Measurements from ENCODE around the gene CAPZA2. TPM values are rescaled to one million over a fixed set of nuclear protein-coding genes. Genes with fewer than 3 reads are reported as not detected.

CAPZA2 gene
- total and polyA plus RNA-seq, 9 of the 15 experiments (the other 6 are each of a cell fraction or from before 2014, with no cell fraction given): 67.0 to 524 (median 176) TPM

- H3K9me1 ChIP-seq (ENCODE audit: control insufficient read depth, insufficient read depth, low read length): no peaks in the 10 kb centered on the region
- H3K27ac ChIP-seq (ENCODE audit: extremely low read depth, low read depth, low read length): no peak overlapping the region
- WGBS (ENCODE audit: insufficient coverage, low coverage, missing lambda C conversion rate): 4% methylated on average over 2 of the region's 2 CpGs
- in situ Hi-C loops (cut with MboI) (no loop called here), intact Hi-C loops (cut with micrococcal nuclease) (no loop called here)
- no TSS peak for BruUV-seq (replicated peaks)
- no peak overlapping the region for H3K4me3 ChIP-seq
- ATAC-seq: no peak
- no peaks in the 10 kb centered on the region for H3K36me3 ChIP-seq (ENCODE audit: control insufficient read depth, insufficient read depth, low read length)
- peaks cover 18 to 26% of the 10 kb centered on the region in 2 experiments for H3K27me3 ChIP-seq (ENCODE audit: control insufficient read depth in 2 of 2, insufficient read depth in 2 of 2, low read length in 2 of 2)
- FAIRE-seq: no peak
- no peak for DNase-seq (ENCODE audit: extremely low read depth in 1 of 4, low spot score in 3 of 4)
- TF ChIP-seq ADNP (tag; IDR thresholded peaks at IDR 0.05) (no peak), TFE3 (CRISPR knock-in tag; IDR thresholded peaks at IDR 0.05) (peak; percentile 77)
- H4K20me1 ChIP-seq (replicated peaks; ENCODE audit: control insufficient read depth, insufficient read depth, low read length): no peaks in the 10 kb centered on the region
- H3K9ac ChIP-seq (ENCODE audit: insufficient read depth in 1 of 2, low read depth in 2 of 2, low read length in 2 of 2): no peak overlapping the region
- H3K4me2 ChIP-seq (ENCODE audit: insufficient read depth, low read length): no peak overlapping the region
- POLR2A ChIA-PET: interaction anchor here (1.1 kb wide), 1 partner anchor 90 kb away, joined by 3 read pairs; no protein-coding TSS in a partner anchor
- H2AFZ ChIP-seq (ENCODE audit: low read depth, low read length): no peak overlapping the region
- CTCF ChIA-PET (ENCODE audit: low intra/inter-chr PET ratio): no interaction called here
- peaks cover 0 to 5% of the 10 kb centered on the region in 2 experiments; a peak in 1 of 5 replicates for H3K4me1 ChIP-seq (replicated peaks in 1 of 2; ENCODE audit: control insufficient read depth in 2 of 2, insufficient read depth in 2 of 2, low read length in 2 of 2)
- no peaks in the 10 kb centered on the region for H3K79me2 ChIP-seq (ENCODE audit: control insufficient read depth, insufficient read depth, low read length)
- 0 out of 2 replicates have a peak, but pooled peaks cover 2% of the 10 kb centered on the region for H3K9me3 ChIP-seq (replicated peaks; ENCODE audit: control insufficient read depth, insufficient read depth, low read depth, low read length)
These were observed 29.7 kb upstream of the CAPZA2 start for GRCh38 chr7:116832692-116833091.

Data from K562 (cell line).